Non-pigmented ciliary epithelial cell (primary cell): ENCODE results near the gene PCSK2.

Experiments used
- DNase-seq: peaks from one replicate; pipeline ENCODE4 v3.0.0-alpha.2; 2010; ENCODE audit warnings: low read depth

Gene PCSK2

DNA sequence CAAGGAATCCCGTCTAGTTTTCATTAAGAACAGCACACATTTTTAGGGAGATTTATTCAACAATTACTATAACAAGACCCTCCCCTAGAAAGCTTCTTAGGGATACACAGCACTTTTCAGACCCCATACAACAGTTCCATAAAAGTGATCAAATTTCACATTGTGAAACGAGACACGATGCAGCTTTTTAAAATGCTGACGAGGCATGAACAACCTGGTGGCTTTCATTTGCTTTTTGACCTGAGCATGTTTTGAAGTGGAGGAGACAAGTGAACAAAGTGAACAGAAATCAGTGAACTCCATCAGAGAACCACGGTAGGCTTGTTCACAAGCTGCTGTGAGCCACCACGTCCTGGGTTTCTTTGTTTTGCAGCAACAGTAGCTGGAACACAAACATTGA is 112.2 kb downstream of the PCSK2 start:
- no peak for DNase-seq

DNA sequence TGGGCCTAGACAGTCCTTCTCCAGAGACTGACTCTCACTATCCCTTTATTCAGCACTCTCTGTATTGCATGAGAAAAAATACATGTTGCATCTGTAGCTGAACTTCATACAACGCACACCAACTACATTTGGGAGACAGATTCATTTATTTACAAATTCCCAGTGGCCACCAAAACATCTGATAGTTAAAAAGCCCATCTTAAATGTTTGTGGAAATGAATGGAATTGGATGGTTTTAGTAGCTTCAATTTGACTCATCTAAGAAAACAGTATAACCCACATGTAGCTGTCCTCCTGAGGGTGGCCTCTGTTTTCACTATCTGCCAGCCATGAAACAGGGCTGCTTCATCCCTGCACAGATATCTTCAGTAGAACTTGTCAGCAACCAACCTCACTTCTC is 116.3 kb downstream of the PCSK2 start:
- DNase-seq, result no peak

DNA sequence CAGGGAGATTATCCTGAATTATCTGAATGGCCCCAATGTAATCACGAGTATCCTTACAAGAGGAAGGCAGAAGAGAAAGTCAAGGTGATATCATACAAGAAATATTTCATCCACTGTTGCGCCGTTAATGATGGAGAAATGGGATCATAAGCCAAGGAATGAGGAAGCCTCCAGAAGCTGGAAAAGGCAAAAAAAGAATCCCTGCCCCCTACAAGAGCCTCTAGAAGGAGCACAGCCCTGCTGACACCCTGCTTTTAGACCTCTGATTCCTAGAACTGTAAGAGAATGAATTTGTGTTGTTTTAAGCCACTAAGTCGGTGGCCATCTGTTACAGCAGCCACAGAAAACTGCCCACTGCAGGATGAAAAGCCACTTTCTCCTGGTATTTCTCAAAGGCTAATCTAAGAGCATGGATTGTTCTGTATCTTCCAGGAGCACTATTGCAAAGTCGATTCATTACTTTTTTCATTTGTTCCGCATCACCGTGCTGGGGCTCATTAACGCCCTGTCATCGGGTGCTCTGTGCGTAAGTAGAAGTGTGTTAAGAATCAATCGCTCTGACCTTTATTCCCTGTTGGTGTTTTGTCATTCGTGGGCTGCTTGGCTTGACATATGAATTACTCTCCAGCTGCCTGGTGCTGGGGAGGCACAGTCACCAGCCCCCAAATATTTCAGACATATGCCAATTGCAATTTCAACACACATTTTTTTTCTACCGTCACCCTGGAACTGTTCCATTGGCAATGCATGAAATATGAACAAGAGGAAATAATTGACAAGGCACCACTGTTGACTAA is 117.0 kb downstream of the PCSK2 start:
- DNase-seq, result no peak

DNA sequence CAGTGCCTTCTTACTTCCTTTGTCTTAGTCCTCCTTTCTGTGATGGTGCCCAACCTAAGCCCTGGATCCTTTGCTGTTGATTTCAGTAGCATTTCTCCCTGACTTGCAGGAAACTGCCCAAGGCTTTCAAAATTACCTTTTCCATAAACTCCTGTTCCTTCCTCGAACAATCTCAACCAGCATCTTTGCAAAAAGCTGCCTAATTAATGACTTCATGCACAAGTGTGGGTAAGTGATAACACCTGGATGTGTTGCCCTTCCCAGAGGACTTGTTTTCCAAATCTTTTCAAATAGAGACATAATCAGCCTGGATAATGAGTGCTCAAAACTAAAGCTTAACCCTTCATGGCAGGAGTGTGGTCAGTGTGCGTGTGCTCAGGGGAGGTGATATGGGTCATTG is 118.0 kb downstream of the PCSK2 start:
- DNase-seq, result no peak

DNA sequence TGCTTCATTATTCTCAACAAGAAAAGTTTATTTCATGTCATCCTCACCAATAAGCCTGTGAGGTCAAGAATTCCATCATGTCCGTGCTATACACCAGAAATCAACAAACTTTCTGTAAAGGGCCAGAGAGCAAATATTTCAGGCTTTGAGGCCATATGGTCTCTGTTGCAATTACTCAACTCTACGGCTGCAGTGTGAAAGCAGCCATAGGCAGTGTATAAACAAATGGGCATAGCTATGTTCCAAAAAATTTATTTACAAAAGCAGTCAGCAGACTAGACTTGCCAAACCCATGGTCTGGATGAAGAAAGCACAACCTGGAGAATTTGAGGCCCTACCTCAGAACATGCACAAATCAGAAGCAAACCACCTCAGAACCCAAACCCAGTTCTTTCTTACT is 118.5 kb downstream of the PCSK2 start:
- DNase-seq, result no peak

DNA sequence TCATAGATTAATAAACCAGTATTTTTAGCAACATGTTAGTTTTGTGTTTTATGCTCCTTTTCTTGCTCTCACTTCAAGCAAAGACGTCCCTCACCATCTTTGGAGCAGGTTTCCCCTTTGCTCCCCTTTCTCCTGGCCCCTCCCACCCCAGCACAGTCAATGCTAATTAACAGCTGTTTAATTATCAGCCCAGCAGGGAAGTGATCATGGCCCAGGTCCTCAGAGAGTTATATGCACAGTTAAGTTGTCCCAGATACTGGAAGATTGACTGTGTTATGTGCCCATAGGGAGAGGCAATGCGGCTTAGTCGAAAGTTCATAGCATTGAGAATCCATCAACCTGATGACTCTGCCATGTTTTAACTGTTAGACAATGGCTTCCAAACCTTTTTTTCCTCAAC is 123.5 kb downstream of the PCSK2 start:
- no peak for DNase-seq

DNA sequence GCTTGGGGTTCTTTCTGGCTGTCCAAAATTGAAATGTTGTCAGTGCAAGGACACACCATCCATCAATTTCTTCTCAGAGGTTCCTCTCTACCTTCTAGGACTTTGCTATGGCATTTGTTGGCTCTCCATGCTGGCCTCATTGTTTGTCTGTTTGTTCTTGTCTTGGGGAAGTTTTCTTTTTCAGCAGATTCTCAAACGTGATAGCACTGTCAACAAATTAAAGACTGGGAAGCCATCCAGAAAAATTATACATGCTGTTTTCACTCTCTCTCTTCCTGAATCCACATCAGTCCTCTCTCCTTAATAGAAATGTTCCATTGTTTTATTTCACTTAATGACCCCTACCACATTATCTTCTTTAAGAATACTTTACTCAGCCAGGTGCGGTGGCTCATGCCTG is 130.4 kb downstream of the PCSK2 start:
- no peak for DNase-seq

DNA sequence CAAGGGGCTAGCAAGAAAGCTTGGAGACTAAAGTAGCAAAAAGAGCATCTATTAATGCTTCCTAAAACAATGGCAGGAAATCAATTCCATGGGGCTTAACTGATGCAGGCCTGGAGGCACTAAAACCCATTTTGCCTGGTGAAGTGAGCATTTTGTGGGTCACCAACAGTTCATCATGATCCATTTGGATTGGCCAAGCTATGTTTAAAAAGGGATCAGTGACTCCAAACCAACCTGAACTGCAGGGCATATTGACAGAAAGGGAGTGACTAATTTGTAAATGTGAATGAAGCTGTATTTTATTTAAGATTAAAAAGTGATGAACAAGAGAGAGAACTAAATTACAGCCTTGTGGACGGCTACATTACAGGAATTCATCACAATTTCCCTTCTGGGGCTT is 132.0 kb downstream of the PCSK2 start:
- no peak for DNase-seq

DNA sequence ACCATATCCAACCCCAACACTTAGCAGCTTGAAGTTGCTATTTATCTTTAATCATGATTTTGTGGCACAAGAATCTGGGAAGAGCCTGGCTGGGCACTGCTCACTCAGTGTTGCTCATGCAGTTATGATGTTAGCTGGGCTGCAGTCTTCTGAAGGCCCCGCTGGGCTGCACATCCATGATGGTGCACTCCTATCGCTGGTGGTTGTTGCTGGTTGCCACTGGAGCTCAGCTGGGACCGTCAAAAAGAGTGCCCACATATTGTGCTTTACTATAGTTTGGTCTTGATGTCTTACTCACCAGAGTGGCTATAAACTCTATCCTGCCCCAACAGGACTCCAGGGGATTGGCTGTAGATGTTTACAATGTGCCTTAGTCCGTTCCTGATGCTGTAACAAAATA is 137.8 kb downstream of the PCSK2 start:
- no peak for DNase-seq

DNA sequence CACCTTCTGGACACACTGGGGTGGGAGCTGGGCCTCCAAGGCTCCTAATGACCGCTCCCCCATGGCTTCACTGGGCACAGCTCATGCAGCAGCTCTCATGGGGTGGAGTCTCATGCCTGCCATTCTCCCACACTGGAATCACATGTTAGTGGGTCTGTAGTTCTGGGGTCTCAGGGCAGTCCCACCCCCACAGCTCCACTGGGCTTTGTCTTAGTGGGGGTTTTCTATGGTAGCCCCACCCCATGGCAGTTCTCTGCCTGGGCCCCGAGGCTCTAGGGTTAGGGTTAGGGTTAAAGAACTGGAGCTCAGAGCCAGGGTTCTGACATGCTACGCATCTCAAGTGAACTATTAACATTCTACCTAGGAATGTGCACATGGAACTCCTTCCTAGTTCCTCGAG is 139.0 kb downstream of the PCSK2 start:
- no peak for DNase-seq

DNA sequence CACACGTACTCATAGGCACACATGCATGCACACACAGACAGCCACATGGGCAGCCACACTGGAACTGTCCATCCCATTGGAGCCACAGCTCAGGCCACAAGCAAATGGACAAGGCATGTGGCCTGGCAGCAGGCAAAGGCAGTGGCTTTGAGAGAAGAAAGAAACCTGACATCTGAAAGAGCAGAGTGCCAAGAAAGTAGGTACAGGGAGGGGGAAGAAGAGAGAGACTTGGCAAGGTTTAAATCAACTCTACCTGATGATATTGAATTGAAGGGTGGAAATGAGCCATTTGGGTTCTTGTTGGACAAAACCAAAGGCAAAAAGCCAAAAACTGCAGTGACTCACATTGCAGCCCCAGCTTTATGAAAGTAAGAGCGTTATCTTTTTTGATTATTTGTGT is 142.7 kb downstream of the PCSK2 start:
- no peak for DNase-seq

DNA sequence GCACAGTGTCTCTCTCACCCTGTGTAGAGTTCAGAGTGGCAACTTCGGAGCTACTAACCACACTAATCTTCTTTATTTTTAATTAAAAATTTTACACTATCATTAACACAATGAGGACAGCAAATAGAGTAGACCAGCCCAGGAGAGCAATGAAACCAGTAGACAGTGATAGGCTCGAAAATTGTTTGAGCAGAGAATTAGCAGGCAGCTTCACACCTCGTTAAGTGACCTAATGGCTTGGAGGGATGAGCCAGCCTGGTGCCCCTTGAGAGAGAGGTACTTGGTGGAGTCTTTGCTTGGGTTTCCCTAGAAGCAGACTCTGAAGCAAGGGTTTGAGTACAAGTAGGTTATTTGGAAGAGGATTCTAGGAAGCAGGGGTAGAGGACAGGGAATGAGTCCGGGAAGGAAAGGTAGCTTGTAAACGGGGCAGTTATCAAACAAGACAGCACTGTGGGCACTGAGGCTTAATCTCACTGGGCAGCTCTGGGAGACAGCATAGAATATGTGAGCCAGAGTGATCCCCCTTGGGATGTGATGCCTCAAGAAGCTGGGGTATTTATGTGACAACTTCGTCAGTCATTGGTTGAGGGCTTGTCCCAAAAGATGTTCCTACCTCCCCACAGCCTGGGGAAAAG is 146.1 kb downstream of the PCSK2 start:
- DNase-seq, result no peak

DNA sequence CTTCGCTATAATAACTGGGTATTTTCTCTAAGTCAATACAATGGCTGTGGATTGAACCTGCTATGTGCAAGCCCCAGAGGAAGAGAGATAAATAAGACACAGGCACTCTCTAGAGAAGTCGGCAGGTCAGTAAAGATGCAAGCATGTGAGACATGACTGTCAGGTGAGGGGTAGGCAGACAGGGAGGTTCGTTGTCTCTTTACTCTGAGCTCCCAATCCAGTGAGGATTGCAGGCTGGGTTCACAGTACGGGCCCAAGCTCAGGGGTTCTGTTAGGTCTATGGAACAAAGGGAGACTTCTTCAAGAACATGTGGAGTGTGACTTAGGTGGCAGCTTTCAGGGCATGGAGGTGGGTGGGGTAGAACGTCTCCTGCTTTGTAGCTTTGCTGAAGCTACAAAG is 147.2 kb downstream of the PCSK2 start:
- no peak for DNase-seq

DNA sequence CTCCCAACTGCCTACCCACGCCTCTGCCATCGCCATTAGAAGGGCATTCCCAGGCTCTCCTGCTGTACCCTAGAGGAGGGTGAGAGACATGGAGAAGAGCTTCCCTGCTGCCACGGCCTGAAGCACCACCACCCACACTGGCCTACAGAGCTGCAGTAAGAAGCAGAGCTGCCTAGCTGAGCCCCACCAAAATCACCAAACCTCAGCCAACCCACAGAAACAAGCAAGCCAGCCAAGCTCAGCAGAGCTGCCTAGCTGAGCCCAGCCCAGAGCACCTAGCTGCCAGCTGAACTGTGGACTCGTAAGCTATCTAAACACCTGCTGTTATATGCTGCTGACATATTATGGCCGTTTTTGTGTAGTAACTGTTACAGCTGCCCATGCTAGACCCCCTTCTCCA is 149.2 kb downstream of the PCSK2 start:
- no peak for DNase-seq

DNA sequence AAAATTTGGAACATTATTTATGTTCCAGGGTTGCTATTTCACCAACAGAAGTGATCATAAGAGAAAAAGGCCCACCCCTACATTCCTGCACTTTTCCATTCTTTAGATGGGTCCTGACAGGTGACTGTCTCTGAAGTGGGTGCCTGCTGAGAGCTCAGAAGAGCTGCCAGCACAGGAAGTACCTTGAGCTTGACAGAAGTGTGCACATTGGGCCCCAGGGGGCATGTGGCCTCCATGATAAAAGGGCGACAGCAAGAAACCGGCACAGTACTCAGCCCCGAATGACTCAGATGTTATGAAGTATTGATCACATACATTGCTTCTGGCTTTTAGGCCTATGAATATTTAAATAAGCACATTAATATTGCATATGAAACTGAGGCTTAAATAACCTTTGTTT is 150.4 kb downstream of the PCSK2 start:
- DNase-seq, result no peak

DNA sequence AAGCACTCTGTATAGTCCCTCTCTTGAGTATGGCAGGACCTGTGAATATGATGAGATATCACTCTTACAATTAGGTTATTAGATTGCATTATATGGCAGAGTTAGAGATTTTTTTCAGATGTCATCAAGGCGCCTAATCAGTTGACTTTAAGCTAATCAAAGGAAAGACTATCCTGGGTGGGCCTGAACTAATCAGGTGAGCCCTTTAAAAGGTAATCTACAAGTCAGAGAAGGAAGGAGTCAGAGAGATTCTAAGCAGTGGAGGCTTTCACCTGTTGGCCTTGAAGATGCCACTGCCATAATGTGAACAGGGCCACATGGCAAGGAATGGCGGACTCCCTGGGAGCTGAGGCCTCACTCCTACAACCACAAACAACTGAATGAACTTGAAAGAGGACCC is 152.8 kb downstream of the PCSK2 start:
- DNase-seq, result no peak

DNA sequence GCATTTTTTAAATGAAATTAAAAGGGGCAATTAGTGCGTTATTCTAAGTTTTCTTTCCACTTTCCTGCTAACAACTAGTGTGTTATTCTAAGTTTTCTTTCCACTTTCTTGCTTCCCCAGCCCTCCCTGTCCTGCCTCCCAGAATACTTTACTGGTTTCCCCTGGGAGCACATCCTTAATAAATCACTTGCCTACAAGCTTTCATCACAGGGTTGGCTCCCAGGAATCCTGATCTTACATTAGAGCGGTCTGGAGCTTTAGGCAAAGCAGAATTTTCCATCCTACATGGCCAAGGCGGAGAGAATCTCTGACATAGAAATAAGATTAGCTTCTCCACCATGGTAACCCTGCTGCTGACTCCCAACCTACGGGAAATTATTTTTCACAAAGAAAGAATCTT is 154.0 kb downstream of the PCSK2 start:
- no peak for DNase-seq

DNA sequence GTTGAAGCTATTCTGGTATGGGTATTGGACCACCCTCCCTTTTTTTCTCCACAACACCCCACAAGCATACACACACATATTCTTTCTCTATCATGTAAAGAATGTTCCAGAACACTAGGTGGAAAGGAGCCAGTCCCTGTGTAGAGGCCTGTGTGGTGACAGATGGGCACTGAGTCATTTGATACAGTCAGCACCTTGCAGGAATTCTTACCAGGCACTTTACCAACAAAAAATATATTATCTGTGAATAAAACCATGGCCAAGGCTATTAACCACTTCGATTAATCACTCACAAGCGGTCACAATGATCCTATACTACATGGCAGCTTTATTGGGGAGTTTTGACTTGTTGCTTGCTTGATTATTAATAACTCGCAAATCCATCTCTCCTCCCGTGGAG is 154.9 kb downstream of the PCSK2 start:
- DNase-seq, result no peak

DNA sequence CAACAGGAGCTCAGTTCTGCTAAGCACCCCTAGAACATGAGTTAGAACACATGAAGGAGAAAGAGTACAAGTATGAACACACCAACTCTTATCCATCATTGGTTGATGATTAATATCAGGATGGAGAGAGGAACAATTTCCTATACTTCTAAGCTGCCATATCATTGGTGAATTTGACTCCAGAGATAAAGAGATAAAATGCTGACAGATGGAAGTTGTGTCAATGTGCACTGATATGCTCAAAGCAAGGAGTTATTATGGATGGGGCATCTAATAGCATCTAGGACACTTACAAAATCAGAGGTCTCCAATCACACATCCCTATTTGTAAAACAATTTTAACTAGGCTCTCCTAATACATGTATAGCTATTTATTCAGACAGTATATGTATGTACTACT is 159.0 kb downstream of the PCSK2 start:
- no peak for DNase-seq

DNA sequence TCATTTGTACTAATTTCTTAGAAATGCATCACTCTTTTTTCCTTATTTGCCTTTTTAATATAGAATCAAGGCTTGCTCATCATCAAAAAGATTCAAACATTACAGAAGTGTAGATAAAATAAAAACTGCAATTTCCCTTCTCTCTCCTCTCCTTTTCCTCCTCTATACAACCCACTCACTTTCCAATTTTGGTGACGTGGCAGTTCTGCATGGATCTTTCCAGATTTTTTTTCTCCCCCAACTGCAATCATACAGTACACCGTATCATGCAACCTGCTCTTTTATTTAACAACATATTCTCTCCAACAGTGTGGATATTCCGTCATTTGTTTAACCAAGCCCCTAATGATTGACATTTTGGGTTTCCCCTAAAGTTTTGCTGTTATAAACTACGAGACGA is 163.8 kb downstream of the PCSK2 start:
- DNase-seq, result no peak

DNA sequence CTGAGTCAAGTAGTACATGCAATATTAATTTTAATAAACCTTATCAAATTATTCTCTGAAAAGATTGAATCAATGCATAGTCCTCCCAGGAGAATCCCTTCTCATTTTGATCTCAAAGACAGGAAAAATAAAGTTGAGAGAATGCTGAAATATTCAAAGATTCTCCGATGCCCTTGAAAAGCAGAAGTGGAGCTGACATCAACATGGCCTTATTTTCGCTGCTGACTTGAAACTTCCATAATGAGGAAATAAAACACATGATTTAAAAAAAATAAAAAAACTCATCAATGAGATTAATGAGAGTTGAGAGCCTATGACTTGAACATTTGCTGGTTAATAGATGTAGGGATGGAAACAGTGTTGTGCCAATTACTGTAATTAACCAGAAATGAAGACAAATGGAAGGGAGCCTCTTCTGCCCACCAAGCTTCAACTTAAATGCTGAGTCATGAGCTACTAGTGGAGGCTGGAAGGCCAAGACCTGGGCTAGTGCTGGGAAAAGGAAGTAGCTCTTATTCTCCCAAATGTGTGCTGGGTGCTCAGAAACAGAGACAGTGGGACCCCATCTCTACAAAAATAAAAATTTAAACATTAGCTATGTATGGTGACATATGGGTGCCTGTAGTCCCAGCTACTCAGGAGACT is 164.4 kb downstream of the PCSK2 start:
- no peak for DNase-seq

DNA sequence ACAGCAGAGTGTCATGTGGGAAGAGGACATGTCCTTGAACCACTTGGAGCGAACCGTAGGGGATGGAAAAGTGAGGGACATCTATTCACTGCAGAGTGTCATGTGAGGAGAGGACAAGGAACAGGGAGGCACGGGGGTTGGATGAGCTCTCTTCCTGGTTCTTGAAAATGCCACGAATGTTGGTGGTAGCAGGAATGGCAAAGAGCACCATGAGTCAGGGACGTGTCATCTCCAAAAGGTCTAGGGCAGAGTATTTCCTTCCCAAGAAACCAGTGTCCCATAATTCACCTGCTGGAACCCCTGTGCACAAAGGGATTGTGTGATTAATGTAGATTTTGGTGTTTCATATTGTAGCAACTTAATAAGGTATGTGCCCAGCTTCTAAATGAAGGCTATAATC is 167.6 kb downstream of the PCSK2 start:
- DNase-seq, result no peak

DNA sequence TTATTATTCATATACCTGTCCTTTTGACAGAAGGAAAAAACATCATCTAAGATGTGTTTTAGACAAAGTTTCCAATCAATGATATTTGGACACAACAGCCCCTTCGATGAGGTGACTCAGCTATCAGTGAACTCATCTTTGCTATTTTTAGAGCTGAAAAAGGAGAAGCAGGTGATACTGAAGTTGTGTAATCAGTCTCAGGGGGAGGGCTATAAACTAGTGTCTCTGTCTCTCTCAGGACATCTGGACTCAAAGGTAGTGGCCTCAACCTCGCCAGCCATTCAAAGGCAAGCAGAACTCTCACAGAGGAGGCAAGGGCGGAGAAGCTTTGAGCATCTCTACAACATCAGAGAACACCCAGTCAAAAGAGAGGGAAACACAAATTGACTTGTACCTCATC is 168.9 kb downstream of the PCSK2 start:
- no peak for DNase-seq
